Suppressor macrophage treated with lipopolysaccharide for 4 hours (primary cell): ENCODE data around the gene APBA3.

Experiments used
- DNase-seq: peaks from one replicate; pipeline ENCODE4 v3.0.0-alpha.2; 2020

APBA3 gene

GRCh38 chr19:3745363-3746045 lies 16.0 kb downstream of the APBA3 start:
- DNase-seq: no peak

GRCh38 chr19:3743486-3743885 lies 18.0 kb downstream of the APBA3 start:
- no peak for DNase-seq

DNA sequence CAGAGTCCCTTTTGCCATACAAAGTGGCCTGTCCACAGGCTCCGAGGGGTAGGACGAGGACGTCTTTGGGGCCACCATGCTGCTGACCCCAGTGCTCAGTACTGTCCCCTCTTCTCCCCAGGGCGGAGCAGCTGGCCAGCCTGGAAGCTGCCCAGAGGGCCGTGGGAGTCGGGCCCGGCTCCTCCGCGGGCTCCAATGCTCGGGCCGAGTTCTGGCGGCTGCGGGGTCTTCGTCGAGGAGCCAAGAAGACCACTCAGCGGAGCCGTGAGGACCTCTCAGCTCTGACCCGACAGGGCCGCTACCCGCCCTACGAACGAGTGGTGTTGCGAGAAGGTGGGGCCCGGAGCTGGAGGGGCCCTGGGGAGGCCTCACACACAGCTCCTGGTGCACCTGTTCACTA lies 21.1 kb downstream of the APBA3 start:
- DNase-seq: no peak

DNA sequence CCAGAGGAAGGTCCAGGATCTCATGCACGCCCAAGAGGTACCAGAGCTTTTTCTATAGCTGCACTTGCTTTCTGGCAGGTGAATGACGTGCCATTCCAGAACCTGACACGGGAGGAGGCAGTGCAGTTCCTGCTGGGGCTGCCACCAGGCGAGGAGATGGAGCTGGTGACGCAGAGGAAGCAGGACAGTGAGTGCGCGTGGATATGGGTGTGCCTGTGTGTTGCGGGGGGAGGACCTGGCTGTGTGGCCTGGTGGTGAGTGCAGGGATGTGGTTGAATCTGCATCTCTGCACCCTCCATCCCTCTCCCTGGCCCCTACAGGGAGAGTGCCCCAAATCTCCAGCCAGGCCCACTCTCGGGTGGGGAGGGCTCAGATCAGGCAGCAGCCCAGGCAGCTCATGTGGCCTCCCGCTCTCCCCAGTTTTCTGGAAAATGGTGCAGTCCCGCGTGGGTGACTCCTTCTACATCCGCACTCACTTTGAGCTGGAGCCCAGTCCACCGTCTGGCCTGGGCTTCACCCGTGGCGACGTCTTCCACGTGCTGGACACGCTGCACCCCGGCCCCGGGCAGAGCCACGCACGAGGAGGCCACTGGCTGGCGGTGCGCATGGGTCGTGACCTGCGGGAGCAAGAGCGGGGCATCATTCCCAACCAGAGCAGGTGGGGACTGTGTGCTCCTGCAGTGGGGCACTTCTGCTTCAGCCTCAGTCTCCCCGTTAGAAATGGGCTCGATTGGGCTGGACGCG lies 22.8 kb downstream of the APBA3 start:
- DNase-seq: no peak

DNA sequence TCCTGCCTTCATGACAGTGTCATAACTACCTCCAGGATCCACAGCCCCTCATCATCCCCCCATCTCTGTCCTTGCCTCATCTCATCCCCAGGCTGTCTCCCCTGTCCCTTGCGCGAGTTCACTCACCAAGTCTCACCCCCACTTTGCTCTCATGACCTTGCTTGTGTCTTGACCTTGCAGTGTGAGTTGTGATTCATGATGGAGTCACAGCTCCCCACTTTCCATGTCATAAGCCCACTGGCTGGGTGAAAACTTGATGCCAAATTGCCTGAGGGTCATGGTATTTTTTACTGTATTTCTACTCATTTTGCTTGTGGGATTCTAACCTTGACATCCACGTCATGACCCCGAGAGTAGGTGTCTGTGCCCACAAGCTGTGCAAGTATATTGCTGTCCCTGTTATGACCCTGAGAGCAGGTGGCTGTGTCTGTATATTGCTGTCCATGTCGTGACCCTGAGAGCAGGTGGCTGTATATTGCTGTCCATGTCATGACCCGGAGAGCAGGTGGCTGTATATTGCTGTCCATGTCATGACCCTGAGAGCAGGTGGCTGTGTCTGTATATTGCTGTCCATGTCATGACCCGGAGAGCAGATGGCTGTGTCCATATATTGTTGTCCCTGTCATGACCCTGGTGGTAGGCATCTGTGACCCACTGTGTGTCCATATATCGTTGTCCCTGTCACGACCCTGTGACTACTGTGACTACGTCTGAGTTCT lies 23.8 kb downstream of the APBA3 start:
- no peak for DNase-seq

DNA sequence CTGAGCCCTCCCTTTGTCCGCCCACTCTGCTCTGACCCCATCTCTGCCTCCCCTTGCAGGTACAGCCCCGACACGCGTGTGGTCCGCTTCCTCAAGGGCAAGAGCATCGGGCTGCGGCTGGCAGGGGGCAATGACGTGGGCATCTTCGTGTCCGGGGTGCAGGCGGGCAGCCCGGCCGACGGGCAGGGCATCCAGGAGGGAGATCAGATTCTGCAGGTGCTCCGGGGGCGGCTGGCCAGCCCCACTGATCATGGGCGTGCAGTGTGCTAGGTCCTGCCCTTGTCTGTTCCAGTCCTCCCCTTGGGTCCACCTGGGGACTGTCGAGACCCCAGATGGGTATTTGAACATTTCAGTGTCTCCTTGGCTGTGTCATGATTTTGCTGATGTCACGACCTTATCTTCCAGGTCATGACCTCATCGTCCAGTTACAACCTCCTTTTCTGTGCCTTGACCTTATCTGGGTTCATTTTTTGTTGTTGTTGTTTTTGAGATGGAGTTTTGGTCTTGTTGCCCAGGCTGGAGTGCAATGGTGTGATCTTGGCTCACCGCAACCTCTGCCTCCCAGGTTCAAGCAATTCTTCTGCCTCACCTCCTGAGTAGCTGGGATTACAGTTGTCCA lies 25.3 kb downstream of the APBA3 start:
- no peak for DNase-seq

DNA sequence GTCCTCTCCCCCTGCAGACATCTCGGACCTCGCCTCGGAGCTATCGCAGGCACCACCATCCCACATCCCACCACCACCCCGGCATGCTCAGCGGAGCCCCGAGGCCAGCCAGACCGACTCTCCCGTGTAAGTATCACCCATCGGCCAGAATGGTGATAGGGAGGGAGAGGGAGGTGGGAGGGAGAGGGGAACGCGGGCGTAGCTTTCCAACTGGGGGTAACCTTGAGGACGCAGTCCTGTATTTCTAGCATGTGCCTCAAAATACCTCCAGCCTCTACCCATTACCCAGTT lies 27.2 kb downstream of the APBA3 start:
- DNase-seq: no peak

- no peak for DNase-seq
These were observed 27.8 kb downstream of the APBA3 start for GRCh38 chr19:3733549-3734309.

GRCh38 chr19:3732108-3732507 lies 29.4 kb downstream of the APBA3 start:
- DNase-seq: no peak

GRCh38 chr19:3730457-3730958 lies 31.0 kb downstream of the APBA3 start:
- no peak for DNase-seq

GRCh38 chr19:3725640-3726310 lies 35.7 kb downstream of the APBA3 start:
- DNase-seq: no peak

- no peak for DNase-seq
These were observed 36.4 kb downstream of the APBA3 start for GRCh38 chr19:3725121-3725520.

GRCh38 chr19:3723883-3724282 lies 37.6 kb downstream of the APBA3 start:
- no peak for DNase-seq

DNA sequence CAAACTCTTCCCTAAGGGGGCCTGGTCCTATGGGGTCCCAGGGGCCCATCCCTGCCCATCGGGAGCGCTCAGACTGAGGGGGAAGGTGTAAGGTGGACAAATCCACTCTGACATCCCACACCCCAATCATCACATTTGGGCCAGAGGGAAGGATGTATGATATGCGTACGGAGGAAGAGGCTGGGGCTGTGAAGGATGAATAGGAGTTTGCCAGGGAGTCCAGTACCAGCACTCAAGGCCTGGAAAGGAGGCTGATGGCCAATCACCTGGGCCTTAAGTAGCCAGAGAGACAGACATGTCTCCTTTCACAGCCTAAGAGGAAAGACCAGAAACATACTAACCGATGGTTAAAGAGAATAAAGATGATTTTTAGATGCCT lies 38.4 kb downstream of the APBA3 start:
- no peak for DNase-seq

DNA sequence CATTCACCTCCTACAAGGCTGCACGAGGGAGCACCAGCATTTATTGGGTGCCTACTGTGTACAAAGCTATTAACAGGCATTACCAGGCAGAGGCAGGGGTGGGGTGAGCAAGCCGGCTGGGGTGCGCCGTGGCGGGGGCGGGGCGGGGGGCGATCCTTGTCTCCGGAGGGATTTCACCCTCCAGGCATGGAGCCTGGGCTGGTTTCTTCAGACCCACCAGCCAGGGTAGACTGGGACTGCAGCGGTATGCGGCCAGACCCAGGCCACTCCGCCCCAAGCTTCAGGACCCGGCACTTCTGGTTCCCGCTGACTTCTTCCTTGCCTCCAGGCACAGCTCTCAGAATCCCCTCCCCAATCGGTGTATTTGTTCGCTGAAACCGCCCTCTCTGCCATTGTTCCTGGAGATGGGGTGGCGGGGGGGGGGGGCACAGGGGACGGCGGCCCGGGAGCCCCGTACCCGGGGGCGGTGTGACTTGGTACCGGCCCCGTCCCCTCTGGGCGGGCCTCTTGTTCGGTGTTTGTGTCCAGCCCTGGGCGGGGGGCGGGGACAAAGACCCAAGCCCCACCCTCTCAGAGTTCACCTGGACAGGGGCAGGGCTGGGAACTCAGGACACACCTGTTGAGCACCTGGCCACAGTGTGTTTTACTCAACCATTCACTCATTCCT lies 38.9 kb downstream of the APBA3 start:
- DNase-seq: no peak

DNA sequence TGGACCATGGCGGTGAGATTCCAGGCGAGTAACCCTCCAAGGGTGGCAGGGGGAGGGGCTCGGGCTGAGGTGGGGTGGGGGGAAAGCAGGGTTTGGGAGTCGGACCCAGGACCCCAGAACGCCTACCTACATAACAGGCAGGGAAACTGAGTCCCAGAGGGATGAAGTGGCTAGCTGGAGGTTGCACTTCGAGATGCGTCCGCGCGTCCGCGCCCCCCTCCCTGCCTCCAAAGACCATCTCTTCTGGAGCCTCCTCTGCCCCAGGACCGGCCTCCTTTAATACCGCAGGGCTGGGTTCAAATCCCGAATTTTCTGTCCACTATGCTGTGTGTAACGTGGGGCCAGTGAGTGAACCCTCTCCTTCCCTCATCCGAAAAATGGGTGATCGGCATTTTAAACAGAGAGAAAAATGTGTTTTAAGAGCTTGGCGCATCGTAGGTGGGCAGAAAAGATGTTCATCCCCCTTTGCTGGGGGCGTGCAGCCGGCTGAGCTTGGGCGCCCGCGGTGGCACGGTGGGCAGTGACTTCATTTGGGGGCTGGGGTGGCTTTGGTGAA lies 39.5 kb downstream of the APBA3 start:
- no peak for DNase-seq

- peak; percentile 82 for DNase-seq
These were observed 40.2 kb downstream of the APBA3 start for GRCh38 chr19:3721131-3721886.

DNA sequence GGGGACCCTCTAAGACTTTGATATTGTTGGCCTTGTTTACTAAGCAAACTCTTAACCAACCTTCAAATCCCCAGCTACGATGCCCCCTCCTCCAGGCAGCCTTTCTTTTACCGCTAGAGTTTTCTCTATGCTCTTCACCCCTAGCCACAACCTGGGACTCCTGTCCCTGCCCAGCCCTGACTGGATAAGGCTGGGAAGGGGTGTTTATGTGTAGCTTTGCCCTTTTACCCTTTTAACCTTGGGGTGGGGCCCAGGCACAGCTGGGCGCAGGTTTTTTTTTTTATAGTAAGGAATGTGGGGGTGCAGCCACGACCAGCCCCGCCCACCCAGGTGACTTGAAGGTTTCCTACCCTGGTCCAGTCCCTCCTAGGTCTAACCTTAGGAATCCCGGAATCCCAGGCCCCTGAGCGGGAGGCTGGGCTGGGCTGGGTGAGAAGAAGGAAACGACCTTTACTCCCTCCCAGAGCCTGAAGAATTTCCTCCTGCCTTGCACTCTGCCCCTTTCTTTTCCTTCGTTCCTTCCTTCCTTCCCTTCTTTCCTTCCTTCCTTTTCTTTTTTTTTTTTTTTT lies 41.1 kb downstream of the APBA3 start:
- no peak for DNase-seq

DNA sequence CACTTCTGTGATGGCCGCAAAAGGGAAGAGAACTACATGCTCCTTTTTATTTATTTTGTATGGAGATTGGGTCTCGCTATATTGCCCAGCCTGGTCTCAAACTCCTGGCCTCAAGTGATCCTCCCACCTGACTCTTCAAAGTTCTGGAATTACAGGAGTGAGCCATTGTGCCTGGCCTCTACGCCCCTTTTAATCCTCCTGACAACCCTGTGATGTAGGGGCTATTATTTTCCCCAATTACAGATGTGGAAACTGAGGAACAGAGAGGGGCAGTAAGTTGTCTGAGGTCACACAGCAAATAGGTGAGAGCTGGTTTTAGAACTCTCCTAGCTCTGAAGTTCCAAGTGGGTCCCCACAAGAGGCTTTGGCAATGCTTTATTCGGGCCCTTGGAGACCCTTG lies 41.6 kb downstream of the APBA3 start:
- DNase-seq: no peak

- DNase-seq: no peak
These were observed 45.3 kb downstream of the APBA3 start for GRCh38 chr19:3716147-3716668.
